PC-3 (cell line): Measurements from ENCODE around the gene LMTK3.

ENCODE experiments used
- CTCF ChIP-seq: fragments of 300-600 bp; sonication (generic); conservative IDR thresholded peaks from 2 replicates; pipeline ENCODE4 v1.5.1; 2017; ENCODE audit warnings: antibody characterized with exemption, low read depth, mild to moderate bottlenecking, low read length
- EZH2 ChIP-seq: fragments of 300-600 bp; sonication (generic); IDR thresholded peaks from one replicate; pipeline ENCODE4 v1.6.1; 2017; ENCODE audit warnings: antibody characterized with exemption, mild to moderate bottlenecking, low read length; ENCODE audit not compliant: unreplicated experiment

- no peak for TF ChIP-seq EZH2
- TF ChIP-seq CTCF: no peak
Measured at GRCh38 chr19:48490981-48491792, 20.4 kb downstream of the LMTK3 start.
